Activated naive CD4-positive, alpha-beta T cell treated with Interleukin-2 at 50 U/mL for 16 hours (primary cell): Measurements from ENCODE around the gene LAPTM4A.
A peak's percentile ranks its signal among the peaks of the same experiment; 100 is the strongest.
"Not testable (repeated sequence)": the region's sequence is repeated elsewhere in the genome, so short reads cannot be mapped to it uniquely, and the experiment has no call there.

Source experiments
- DNase-seq: peaks from one replicate; pipeline ENCODE4 v3.0.0-alpha.2; 2020

LAPTM4A gene

GRCh38 chr2:20050104-20050645 lies 1.3 kb downstream of the LAPTM4A start:
- DNase-seq, result peak; percentile 35

DNA sequence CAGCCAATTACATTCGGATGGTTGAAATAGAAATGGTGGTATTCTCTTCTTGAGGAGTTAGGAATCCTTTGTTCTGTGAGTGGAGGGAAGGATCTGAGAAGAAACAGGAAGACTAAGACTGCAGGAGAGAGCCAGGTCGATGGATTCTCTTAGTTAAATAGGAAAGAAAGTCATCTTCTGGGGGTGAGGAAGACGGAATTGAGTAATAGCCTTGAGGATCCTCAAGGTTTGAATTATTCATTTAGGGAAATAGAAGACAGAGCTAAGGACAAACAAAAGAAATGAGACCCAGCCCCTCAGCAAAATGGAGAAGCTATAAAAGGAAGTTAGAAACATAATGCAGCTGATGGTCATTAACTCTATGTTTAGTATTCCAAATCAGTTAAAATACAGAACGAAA lies 1.8 kb downstream of the LAPTM4A start:
- DNase-seq, result no peak

DNA sequence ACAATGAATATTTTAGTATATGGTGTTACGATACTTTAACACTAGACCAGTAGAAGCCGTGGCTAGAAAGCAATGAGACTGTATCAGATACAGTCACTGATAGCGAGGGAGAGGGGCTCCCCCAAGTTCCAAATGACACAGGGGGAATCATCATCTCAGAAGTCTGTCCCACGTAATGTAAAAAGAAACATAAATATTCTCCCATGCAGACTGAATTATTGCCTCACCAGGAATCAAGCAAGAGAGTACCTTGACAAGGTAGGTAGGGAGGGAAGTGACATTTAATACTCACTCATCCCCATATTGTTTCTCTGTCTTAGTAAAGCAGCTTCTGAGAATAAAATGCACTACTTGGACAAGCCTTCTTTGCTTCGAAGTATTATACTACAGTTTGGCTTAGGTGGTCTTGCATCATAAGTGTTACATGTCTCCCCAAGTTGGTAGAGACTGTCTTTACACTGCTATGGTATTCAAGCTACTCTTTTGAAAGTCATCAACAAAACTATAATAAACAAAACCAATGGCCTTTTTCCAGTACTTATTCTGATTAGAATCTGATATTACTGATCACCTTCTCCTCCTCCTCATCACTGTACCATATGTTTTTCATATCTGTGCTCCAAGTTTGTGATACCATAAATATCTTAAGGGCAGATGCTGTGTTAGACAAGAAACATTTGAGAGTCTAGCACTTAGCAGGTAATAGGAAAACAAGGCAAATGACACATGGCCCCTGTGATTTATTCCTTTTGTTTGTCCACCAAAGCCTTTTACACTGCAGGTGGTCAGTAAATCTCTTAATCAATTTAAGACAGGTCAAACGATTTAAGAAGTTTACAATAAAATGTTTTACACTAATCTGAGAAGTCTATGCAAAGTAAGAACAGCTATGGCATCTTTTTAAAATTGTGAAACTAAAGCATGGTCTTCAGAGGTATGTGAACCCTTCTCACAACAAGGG lies 2.7 kb downstream of the LAPTM4A start:
- no peak for DNase-seq

GRCh38 chr2:20045712-20046292 lies 5.6 kb downstream of the LAPTM4A start:
- DNase-seq, result not testable (repeated sequence)

- no peak for DNase-seq
Measured at GRCh38 chr2:20044778-20045177, 6.7 kb downstream of the LAPTM4A start.

- no peak for DNase-seq
Measured at GRCh38 chr2:20042531-20042930, 8.9 kb downstream of the LAPTM4A start.

DNA sequence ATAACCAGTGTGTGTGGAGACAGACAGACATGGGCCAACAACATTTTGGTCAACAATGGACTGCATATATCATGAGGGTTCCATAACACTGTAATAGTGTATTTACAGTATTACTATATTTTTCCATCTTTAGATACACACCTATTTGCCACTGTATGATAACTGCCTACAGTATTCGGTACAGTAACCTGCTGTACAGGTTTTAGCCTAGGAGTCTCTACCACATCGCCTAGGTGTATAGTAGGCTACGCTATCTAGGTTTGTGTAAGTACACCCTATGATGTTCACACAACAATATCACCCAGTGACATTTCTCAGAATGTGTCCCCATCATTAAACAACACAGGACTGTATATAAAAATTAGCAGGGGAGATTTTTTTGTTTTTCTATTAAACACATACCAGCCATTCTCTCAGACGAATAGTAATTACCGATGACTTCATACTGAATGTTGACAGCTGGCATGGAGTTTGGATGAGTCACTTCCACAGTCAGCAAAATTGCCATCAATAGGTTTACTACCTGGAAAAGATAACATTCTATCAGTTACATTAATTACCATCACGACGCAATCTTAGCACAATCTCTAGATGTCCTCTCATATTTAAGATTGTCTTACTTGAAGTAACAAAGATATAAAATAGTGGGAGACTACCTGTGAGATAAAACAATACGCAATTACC lies 10.8 kb downstream of the LAPTM4A start:
- DNase-seq, result no peak

- DNase-seq, result no peak
Measured at GRCh38 chr2:20037660-20038059, 13.8 kb downstream of the LAPTM4A start.

DNA sequence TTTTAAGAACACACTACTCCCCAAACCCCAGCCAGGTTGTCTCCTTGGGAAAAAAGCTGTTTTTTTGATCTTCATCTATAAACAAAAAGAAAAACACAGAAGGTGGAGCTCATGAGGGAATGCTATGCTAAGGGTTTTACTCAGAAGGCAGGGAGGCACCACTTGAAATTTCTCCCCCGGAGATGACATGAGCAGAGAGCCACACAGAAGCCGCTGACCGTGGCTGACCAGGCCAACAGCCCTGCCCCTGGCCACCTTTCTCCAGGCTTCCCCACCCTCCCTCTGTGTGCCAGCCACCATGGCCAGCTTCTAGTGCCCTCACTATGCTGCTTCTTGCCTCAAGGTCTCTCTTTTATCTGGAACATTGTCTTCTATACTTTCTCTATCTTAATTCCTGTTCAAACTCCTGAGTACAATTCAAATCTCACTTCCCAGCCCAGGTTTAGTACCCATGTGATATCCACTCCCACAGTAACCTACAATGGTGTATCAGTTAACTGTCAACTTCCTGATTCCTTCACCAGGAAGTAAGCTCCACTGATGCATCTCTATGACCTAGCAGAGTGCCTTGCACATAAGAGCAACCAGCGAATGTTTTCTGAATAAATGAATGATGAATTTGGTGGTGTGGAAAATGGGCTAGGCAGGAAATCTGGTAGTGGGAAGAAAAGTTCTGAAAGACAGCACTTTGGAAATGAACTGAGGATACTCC lies 15.3 kb downstream of the LAPTM4A start:
- no peak for DNase-seq

GRCh38 chr2:20034821-20035220 lies 16.6 kb downstream of the LAPTM4A start:
- DNase-seq, result no peak

DNA sequence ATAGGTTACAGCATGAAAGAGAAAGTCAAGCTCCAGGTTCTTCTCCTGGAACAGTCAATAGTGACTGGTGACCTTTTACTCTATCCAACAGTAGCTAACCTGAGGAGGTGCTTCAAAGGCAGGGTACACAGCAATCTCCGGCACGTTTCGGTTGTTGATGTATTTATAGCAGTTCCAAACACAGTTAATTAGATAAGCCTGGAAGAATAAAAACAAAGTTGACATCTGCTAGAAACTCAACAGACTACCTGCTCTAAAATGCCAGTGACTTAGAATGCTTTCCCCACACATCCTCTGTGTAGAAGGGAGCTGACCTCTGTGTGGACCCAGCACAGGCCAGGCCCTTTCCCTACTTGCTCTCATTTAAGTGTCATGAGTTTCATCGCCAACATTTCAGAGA lies 17.2 kb downstream of the LAPTM4A start:
- no peak for DNase-seq

DNA sequence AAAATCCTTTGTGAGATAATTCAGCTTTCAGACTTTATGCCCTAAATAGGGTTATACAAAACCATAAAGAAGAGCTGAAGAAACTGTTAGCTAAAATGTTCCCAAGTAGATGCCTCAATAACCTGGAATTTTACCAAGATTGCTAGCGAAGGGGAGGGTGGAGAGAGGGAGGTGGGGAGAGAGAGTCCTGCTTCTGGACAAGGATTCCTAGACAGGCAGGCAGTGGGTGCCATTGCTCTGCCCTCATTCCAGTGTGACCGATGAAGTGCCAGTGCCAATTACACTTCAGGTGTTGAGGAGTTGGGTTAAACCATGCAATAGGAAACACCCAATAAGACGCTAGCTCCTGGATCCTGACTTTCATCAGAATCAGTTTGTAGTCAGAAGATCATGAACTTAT lies 18.1 kb downstream of the LAPTM4A start:
- DNase-seq, result no peak

DNA sequence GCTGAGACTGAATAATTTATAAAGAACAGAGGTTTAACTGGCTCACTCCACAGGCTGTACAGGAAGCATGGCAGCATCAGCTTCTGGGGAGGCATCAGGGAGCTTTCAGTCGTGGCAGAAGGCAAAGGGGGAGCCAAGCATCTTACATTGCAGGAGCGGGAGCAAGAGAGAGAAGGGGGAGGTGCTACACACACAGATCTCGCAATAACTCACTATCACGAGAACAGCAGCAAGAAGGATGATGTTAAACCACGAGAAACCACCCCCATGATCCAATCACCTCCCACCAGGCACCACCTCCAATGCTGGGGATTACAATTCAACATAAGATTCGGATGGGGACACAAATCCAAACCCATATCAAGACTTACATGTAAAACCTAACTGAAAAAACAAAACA lies 21.2 kb downstream of the LAPTM4A start:
- no peak for DNase-seq

GRCh38 chr2:20027705-20028434 lies 23.6 kb downstream of the LAPTM4A start:
- DNase-seq, result no peak

- DNase-seq, result no peak
Measured at GRCh38 chr2:20027260-20027677, 24.2 kb downstream of the LAPTM4A start.

DNA sequence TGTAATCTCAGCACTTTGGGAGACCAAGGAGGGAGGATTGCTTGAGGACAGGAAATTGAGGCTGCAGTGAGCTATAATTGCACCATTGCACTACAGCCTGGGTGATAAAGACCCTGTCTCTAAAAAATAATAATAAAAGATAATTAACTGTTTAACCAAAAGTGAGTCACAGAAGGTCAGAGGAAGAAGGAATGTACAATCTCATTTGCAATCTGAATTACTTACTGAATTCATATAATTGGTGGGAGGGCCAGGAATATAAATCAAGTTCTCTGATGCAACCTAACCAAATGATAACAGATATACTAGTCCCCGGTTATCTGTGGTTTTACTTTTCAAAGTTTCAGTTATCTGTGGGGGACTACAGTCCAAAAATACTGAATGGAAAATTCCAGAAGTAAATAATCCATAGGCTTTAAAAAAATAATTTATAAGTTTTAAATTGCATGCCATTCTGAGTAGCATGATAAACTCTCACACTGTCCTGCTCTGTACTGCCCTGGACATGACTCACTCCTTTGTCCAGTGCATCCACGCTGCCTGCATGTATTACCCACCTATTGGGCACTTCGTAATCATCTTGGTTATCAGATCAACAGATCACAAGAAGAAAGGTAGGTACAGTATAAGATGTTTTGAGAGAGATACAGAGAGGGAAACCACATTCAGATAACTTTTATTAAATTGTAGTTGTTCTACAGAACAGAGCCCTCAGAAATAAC lies 26.2 kb downstream of the LAPTM4A start:
- DNase-seq, result no peak

DNA sequence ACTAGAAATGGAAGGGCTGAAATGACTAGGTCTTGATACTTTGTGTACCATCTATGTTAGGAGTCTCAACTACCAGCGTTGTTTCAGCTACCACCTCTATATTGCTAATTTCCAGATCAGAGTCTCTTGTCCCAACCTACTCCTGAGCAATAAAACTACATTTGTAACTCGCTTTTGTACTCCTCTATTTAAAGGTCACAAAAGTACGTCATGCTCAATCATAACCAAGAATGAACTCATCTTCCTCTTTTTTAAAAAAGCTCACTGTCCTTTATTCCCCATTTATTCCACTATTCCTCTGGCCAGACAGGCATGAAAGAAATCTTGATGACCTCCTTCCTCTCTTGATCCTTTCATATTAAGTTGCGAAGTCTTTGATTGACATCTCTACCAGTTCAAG lies 27.7 kb downstream of the LAPTM4A start:
- DNase-seq, result no peak

- no peak for DNase-seq
Measured at GRCh38 chr2:20021405-20022009, 29.9 kb downstream of the LAPTM4A start.

DNA sequence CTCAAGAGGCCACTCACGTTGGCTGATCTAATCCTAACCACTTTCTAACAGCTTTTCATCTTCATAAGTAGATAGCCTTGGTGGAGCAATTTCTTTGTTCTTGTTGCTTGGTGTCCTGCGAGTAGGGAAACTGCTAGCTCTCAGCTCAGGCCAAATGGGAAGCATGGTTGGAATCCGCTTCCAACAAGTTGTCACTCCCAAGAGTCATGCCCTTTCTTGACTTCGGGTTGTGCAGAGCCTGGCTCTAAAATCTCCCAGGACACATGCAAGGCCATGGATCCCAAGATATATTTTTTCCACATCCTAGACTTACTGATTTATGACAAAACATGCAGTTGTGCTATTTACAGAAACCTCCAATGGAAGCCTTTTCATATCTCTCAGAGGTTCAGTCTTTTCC lies 31.7 kb downstream of the LAPTM4A start:
- no peak for DNase-seq

GRCh38 chr2:20018601-20019152 lies 32.8 kb downstream of the LAPTM4A start:
- DNase-seq, result no peak

GRCh38 chr2:20016346-20016745 lies 35.1 kb downstream of the LAPTM4A start:
- DNase-seq, result no peak
